Activated CD8-positive, alpha-beta memory T cell treated with anti-CD3 and anti-CD28 coated beads for 4 hours (primary cell): ENCODE measurements around the gene HIBCH.
"Not testable (repeated sequence)": the region's sequence is repeated elsewhere in the genome, so short reads cannot be mapped to it uniquely, and the experiment has no call there.

Experiments
- DNase-seq, 2 donors: peaks; one replicate each; pipeline ENCODE4 v3.0.0-alpha.2; 2020; ENCODE audit warnings: low read depth in 2 of 2

HIBCH gene

GRCh38 chr2:190235551-190236075, 84.0 kb downstream of the HIBCH start:
- no peak for DNase-seq

GRCh38 chr2:190235101-190235500, 84.5 kb downstream of the HIBCH start:
- DNase-seq: no peak

GRCh38 chr2:190223989-190224388, 95.6 kb downstream of the HIBCH start:
- not testable (repeated sequence) for DNase-seq

- not testable (repeated sequence) for DNase-seq
These were observed 96.9 kb downstream of the HIBCH start for GRCh38 chr2:190222745-190223144.

- DNase-seq: no peak
These were observed 98.2 kb downstream of the HIBCH start for GRCh38 chr2:190221429-190221828.

- no peak for DNase-seq
These were observed 100.4 kb downstream of the HIBCH start for GRCh38 chr2:190219186-190219585.

GRCh38 chr2:190217616-190218015, 102.0 kb downstream of the HIBCH start:
- DNase-seq: no peak

GRCh38 chr2:190216829-190217228, 102.8 kb downstream of the HIBCH start:
- DNase-seq: no peak

- DNase-seq: no peak
These were observed 104.0 kb downstream of the HIBCH start for GRCh38 chr2:190215620-190216019.

- DNase-seq: no peak
These were observed 105.0 kb downstream of the HIBCH start for GRCh38 chr2:190214426-190215194.

GRCh38 chr2:190213441-190214335, 105.9 kb downstream of the HIBCH start:
- no peak for DNase-seq

- no peak for DNase-seq
These were observed 109.2 kb downstream of the HIBCH start for GRCh38 chr2:190210471-190210870.

- no peak for DNase-seq
These were observed 110.1 kb downstream of the HIBCH start for GRCh38 chr2:190209559-190209958.

GRCh38 chr2:190207930-190208329, 111.7 kb downstream of the HIBCH start:
- DNase-seq: no peak

- no peak for DNase-seq
These were observed 114.0 kb downstream of the HIBCH start for GRCh38 chr2:190205657-190206056.

GRCh38 chr2:190202604-190203003, 117.0 kb downstream of the HIBCH start:
- DNase-seq: no peak

- DNase-seq: no peak
These were observed 117.6 kb downstream of the HIBCH start for GRCh38 chr2:190202018-190202417.

- no peak for DNase-seq
These were observed 119.0 kb downstream of the HIBCH start for GRCh38 chr2:190200603-190201002.

GRCh38 chr2:190199530-190199929, 120.1 kb downstream of the HIBCH start:
- no peak for DNase-seq

- DNase-seq: no peak
These were observed 120.5 kb downstream of the HIBCH start for GRCh38 chr2:190199109-190199508.

- no peak for DNase-seq
These were observed 122.4 kb downstream of the HIBCH start for GRCh38 chr2:190197143-190197720.

GRCh38 chr2:190190507-190191162, 129.0 kb downstream of the HIBCH start:
- DNase-seq: no peak
